ENCODE measurements around the gene WNT9B. TPM values are rescaled to one million over a fixed set of nuclear protein-coding genes. Genes with fewer than 3 reads are reported as not detected.

WNT9B gene
- total and polyA plus RNA-seq, 9 of the 15 experiments (the other 6 are each of a cell fraction or from before 2014, with no cell fraction given) = not detected

GRCh38 chr17:46876353-46876887 is 25.0 kb downstream of the WNT9B start:
- ChIA-PET CTCF (ENCODE audit: low intra/inter-chr PET ratio) (no interaction called here), POLR2A (interaction anchor here (0.7 to 2.1 kb wide), 2 partner anchors 13 to 18 kb away, joined by 3 to 7 read pairs; no protein-coding TSS in a partner anchor)
- FAIRE-seq (no peak), DNase-seq (ENCODE audit: extremely low read depth in 1 of 4, low spot score in 3 of 4) (peak; percentile 37 to 64 (median 52)), ATAC-seq (peak; percentile 92)
- Histone ChIP-seq H3K4me3 (no peak overlapping the region), H3K9me1 (ENCODE audit: control insufficient read depth, insufficient read depth, low read length) (no peaks in the 10 kb centered on the region), H3K4me2 (ENCODE audit: insufficient read depth, low read length) (no peak overlapping the region), H4K20me1 (replicated peaks; ENCODE audit: control insufficient read depth, insufficient read depth, low read length) (peaks cover 3% of the 10 kb centered on the region), H3K27me3 (ENCODE audit: control insufficient read depth in 2 of 2, insufficient read depth in 2 of 2, low read length in 2 of 2) (peaks cover 8 to 33% of the 10 kb centered on the region in 2 experiments; a peak in 4 of 5 replicates), H3K4me1 (replicated peaks in 1 of 2; ENCODE audit: control insufficient read depth in 2 of 2, insufficient read depth in 2 of 2, low read length in 2 of 2) (peaks cover 0 to 11% of the 10 kb centered on the region in 2 experiments; a peak in 2 of 5 replicates), H3K27ac (ENCODE audit: extremely low read depth, low read depth, low read length) (no peak overlapping the region), H3K79me2 (ENCODE audit: control insufficient read depth, insufficient read depth, low read length) (no peaks in the 10 kb centered on the region), H3K9me3 (replicated peaks; ENCODE audit: control insufficient read depth, insufficient read depth, low read depth, low read length) (no peaks in the 10 kb centered on the region), H3K9ac (ENCODE audit: insufficient read depth in 1 of 2, low read depth in 2 of 2, low read length in 2 of 2) (peak overlapping the region in 1 of 2 experiments; percentile 55; a peak in 1 of 4 replicates), H2AFZ (ENCODE audit: low read depth, low read length) (no peak overlapping the region), H3K36me3 (ENCODE audit: control insufficient read depth, insufficient read depth, low read length) (no peaks in the 10 kb centered on the region)
- intact Hi-C loops (cut with micrococcal nuclease) = no loop called here
- no TSS peak for BruUV-seq (replicated peaks)
- 20% methylated on average over 12 of the region's 12 CpGs for WGBS (ENCODE audit: insufficient coverage, low coverage, missing lambda C conversion rate)
- in situ Hi-C loops (cut with MboI) = no loop called here
- TF ChIP-seq, protein P1, sequence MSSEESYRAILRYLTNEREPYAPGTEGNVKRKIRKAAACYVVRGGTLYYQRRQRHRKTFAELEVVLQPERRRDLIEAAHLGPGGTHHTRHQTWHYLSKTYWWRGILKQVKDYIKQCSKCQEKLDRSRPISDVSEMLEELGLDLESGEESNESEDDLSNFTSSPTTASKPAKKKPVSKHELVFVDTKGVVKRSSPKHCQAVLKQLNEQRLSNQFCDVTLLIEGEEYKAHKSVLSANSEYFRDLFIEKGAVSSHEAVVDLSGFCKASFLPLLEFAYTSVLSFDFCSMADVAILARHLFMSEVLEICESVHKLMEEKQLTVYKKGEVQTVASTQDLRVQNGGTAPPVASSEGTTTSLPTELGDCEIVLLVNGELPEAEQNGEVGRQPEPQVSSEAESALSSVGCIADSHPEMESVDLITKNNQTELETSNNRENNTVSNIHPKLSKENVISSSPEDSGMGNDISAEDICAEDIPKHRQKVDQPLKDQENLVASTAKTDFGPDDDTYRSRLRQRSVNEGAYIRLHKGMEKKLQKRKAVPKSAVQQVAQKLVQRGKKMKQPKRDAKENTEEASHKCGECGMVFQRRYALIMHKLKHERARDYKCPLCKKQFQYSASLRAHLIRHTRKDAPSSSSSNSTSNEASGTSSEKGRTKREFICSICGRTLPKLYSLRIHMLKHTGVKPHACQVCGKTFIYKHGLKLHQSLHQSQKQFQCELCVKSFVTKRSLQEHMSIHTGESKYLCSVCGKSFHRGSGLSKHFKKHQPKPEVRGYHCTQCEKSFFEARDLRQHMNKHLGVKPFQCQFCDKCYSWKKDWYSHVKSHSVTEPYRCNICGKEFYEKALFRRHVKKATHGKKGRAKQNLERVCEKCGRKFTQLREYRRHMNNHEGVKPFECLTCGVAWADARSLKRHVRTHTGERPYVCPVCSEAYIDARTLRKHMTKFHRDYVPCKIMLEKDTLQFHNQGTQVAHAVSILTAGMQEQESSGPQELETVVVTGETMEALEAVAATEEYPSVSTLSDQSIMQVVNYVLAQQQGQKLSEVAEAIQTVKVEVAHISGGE (CRISPR knock-in tag; IDR thresholded peaks at IDR 0.05) = no peak
- 0 out of 2 replicates have a peak, but pooled peaks have one; percentile 60 for TF ChIP-seq E2F5 (CRISPR knock-in tag; IDR thresholded peaks at IDR 0.05)
- TF ChIP-seq SMC3 (conservative IDR thresholded peaks at IDR 0.05; ENCODE audit: insufficient read depth, low read depth, low read length) = peak; percentile 49
- TF ChIP-seq, protein P2, sequence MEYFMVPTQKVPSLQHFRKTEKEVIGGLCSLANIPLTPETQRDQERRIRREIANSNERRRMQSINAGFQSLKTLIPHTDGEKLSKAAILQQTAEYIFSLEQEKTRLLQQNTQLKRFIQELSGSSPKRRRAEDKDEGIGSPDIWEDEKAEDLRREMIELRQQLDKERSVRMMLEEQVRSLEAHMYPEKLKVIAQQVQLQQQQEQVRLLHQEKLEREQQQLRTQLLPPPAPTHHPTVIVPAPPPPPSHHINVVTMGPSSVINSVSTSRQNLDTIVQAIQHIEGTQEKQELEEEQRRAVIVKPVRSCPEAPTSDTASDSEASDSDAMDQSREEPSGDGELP (CRISPR knock-in tag; IDR thresholded peaks at IDR 0.05; ENCODE audit: borderline replicate concordance) = peak; percentile 52; the same call in 1 of the 2 replicates
- TF ChIP-seq RAD21 (CRISPR knock-in tag; conservative IDR thresholded peaks at IDR 0.05 in 1 of 2, IDR thresholded peaks at IDR 0.05 in 1 of 2) = peak in 1 of 2 experiments; percentile 47; a peak in 2 of 4 replicates
- TF ChIP-seq HDAC8 (tag; IDR thresholded peaks at IDR 0.05) = no peak
- TF ChIP-seq, protein P3, sequence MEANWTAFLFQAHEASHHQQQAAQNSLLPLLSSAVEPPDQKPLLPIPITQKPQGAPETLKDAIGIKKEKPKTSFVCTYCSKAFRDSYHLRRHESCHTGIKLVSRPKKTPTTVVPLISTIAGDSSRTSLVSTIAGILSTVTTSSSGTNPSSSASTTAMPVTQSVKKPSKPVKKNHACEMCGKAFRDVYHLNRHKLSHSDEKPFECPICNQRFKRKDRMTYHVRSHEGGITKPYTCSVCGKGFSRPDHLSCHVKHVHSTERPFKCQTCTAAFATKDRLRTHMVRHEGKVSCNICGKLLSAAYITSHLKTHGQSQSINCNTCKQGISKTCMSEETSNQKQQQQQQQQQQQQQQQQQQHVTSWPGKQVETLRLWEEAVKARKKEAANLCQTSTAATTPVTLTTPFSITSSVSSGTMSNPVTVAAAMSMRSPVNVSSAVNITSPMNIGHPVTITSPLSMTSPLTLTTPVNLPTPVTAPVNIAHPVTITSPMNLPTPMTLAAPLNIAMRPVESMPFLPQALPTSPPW (CRISPR knock-in tag; IDR thresholded peaks at IDR 0.05) = peak; percentile 14; the same call in 1 of the 2 replicates
- TF ChIP-seq, protein P4, sequence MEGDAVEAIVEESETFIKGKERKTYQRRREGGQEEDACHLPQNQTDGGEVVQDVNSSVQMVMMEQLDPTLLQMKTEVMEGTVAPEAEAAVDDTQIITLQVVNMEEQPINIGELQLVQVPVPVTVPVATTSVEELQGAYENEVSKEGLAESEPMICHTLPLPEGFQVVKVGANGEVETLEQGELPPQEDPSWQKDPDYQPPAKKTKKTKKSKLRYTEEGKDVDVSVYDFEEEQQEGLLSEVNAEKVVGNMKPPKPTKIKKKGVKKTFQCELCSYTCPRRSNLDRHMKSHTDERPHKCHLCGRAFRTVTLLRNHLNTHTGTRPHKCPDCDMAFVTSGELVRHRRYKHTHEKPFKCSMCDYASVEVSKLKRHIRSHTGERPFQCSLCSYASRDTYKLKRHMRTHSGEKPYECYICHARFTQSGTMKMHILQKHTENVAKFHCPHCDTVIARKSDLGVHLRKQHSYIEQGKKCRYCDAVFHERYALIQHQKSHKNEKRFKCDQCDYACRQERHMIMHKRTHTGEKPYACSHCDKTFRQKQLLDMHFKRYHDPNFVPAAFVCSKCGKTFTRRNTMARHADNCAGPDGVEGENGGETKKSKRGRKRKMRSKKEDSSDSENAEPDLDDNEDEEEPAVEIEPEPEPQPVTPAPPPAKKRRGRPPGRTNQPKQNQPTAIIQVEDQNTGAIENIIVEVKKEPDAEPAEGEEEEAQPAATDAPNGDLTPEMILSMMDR (IDR thresholded peaks at IDR 0.05 in 2 of 3, conservative IDR thresholded peaks at IDR 0.05 in 1 of 3; ENCODE audit: insufficient read depth in 2 of 3, low read depth in 1 of 3, low read length in 3 of 3) = peak; percentile 58 to 71 (median 65); a peak in 5 of 6 replicates

Data from K562 (cell line).